Fibroblast of villous mesenchyme (primary cell): ENCODE data around the gene DYRK1A. TPM values are rescaled to one million over a fixed set of nuclear protein-coding genes. Genes with fewer than 3 reads are reported as not detected.
A peak's percentile ranks its signal among the peaks of the same experiment; 100 is the strongest.

Experiments used
- DNase-seq: peaks from one replicate; pipeline ENCODE4 v3.0.0-alpha.2; 2010; ENCODE audit warnings: low read depth
- H3K4me3 ChIP-seq: 2 replicates; pipeline ENCODE4 v1.5.1; 2011; ENCODE audit warnings: low read depth, mild to moderate bottlenecking, low read length
- CTCF ChIP-seq: IDR thresholded peaks from 2 replicates; pipeline ENCODE4 v1.5.1; 2012; ENCODE audit warnings: low read depth, mild to moderate bottlenecking, low read length; ENCODE audit not compliant: insufficient read depth
- total RNA-seq: library from RNA; depleted of rRNA; stranded (reverse); fragments of >200 nt; gene quantifications from 2 replicates; pipeline ENCODE4 v1.2.3, GENCODE V29; 2012

The DYRK1A gene
- total RNA-seq, 1 donor, result 77.7 TPM

- peak; percentile 53 for DNase-seq
- no peak for TF ChIP-seq CTCF
- H3K4me3 ChIP-seq, result no peak overlapping the region
These were observed 71.0 kb downstream of the DYRK1A start for GRCh38 chr21:37437376-37438080.

DNA sequence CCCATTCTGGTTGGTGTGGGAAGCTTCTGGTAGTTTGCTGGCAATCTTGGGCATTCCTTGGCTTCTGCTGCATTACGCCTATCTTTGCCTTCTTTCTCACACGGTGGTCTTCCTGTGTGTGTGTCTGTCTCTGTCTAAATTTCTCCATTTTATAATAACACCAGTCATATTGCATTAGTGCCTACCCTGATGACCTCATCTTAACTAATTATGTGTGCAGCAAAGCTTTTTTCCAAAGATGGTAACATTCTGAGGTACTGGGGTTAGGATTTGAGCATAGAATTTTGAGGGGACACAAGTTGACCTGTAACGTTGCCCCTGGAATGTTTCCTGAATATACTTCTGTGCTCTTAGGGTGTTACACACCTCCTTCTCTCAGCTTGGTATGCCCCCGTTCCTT, 77.1 kb downstream of the DYRK1A start:
- H3K4me3 ChIP-seq, result no peak overlapping the region
- no peak for TF ChIP-seq CTCF
- DNase-seq, result no peak

GRCh38 chr21:37445228-37445627, 78.7 kb downstream of the DYRK1A start:
- no peak for TF ChIP-seq CTCF
- H3K4me3 ChIP-seq, result no peak overlapping the region
- DNase-seq, result peak; percentile 72

DNA sequence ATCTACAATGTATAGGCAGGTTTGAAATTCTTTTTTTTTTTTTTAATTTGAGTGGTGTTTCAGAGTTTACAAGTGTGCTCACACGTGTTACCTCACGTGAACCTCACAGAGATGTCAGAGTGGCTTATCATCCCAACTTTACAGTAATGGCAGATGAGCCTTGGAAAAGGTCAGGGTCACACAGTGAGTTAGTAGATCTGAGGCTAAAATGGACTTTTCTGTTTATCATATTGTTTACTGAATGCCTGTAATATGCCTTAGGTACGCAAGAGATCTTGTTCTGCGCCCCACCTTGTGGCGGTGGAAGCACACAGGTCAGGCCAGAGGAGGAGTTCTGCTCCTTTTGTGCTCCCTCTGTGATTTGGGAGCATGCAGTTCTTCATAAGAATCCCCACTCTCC, 80.0 kb downstream of the DYRK1A start:
- DNase-seq, result no peak
- TF ChIP-seq CTCF, result no peak
- H3K4me3 ChIP-seq, result no peak overlapping the region

DNA sequence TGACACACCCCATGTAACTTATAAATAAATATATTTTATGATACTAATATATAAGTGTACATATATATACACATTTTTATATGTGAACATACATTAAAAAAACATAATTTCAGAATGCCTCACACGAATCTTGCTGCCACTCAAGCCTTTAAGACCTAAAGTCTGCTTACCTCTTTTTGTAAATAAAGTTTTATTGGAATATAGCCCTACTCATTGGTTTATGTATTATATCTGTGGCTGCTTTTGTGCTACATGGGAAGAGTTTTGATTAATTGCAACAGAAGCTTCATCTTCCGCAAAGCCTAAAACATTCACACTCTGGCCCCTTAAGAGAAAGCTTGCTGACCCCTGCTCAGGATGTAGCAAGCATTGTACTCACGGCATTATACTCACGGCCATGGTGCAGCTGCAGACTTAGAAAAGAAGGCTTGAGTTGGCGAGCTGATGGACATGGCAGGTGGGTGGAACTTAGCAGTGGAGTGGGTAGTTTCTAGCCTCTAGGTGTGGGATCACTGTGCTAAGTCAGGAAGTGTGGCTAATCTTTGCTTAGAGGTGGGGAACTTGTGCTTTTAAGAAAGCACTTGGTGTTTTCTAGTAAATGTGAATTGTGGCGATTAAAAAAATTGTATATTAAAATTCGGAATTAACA, 80.8 kb downstream of the DYRK1A start:
- DNase-seq, result no peak
- TF ChIP-seq CTCF, result no peak

GRCh38 chr21:37449302-37449937, 82.8 kb downstream of the DYRK1A start:
- no peak for DNase-seq
- no peak for TF ChIP-seq CTCF
- no peak overlapping the region for H3K4me3 ChIP-seq

More for the DNA sequence above, 80.8 kb downstream of the DYRK1A start:
- no peak overlapping the region for H3K4me3 ChIP-seq
